ENCODE data around the gene OPN5. TPM values are rescaled to one million over a fixed set of nuclear protein-coding genes. Genes with fewer than 3 reads are reported as not detected.

OPN5 gene
- total RNA-seq, 1 experiment from 2014 or later, result not detected

- Histone ChIP-seq H3K9me3 (ENCODE audit: low read length) (no peaks in the 10 kb centered on the region), H3F3A (ENCODE audit: low read length, unreplicated experiment) (no peaks in the 10 kb centered on the region), H2AFZ (ENCODE audit: low read length) (no peak overlapping the region), H3K9me2 (replicated peaks; ENCODE audit: low read length) (no peaks in the 10 kb centered on the region), H3K9ac (ENCODE audit: low read length) (no peak overlapping the region), H3K27me3 (ENCODE audit: low read length) (no peaks in the 10 kb centered on the region), H3K36me3 (ENCODE audit: low read depth, low read length) (no peaks in the 10 kb centered on the region), H4K20me1 (ENCODE audit: low read length) (no peaks in the 10 kb centered on the region), H3K4me2 (ENCODE audit: low read length) (no peak overlapping the region), H3K79me2 (ENCODE audit: low read length) (no peaks in the 10 kb centered on the region), H3K4me3 (ENCODE audit: low read length) (no peak overlapping the region), H3K27ac (ENCODE audit: low read length) (no peak overlapping the region), H3K4me1 (ENCODE audit: insufficient read depth, low read length) (no peaks in the 10 kb centered on the region)
- no TSS peak for BruUV-seq (replicated peaks)
- POLR2A ChIA-PET (ENCODE audit: unreplicated experiment), result no interaction called here
- ATAC-seq (no peak), DNase-seq (no peak)
- CTCF ChIA-PET, result no interaction called here
- intact Hi-C loops (cut with micrococcal nuclease), result no loop called here
- TF ChIP-seq EZH2phosphoT487 (IDR thresholded peaks at IDR 0.05; ENCODE audit: borderline replicate concordance, low read length), result no peak
- no peak for TF ChIP-seq CTCF (conservative IDR thresholded peaks at IDR 0.05; ENCODE audit: low read depth, low read length)
- TF ChIP-seq EZH2 (IDR thresholded peaks at IDR 0.05; ENCODE audit: low read length, unreplicated experiment), result no peak
Observed at GRCh38 chr6:47769982-47770381, 11.8 kb upstream of the OPN5 start.

GRCh38 chr6:47772359-47772758 lies 9.5 kb upstream of the OPN5 start:
- no peak overlapping the region for H3K4me3 ChIP-seq (ENCODE audit: low read length)

GRCh38 chr6:47773005-47773404 lies 8.8 kb upstream of the OPN5 start:
- CTCF ChIA-PET, result no interaction called here

More at GRCh38 chr6:47772359-47772758, 9.5 kb upstream of the OPN5 start:
- Histone ChIP-seq H4K20me1 (ENCODE audit: low read length) (no peaks in the 10 kb centered on the region), H3K36me3 (ENCODE audit: low read depth, low read length) (no peaks in the 10 kb centered on the region), H2AFZ (ENCODE audit: low read length) (no peak overlapping the region), H3K4me2 (ENCODE audit: low read length) (no peak overlapping the region), H3K79me2 (ENCODE audit: low read length) (no peaks in the 10 kb centered on the region), H3K9me3 (ENCODE audit: low read length) (no peaks in the 10 kb centered on the region), H3F3A (ENCODE audit: low read length, unreplicated experiment) (no peaks in the 10 kb centered on the region), H3K9me2 (replicated peaks; ENCODE audit: low read length) (no peaks in the 10 kb centered on the region), H3K27ac (ENCODE audit: low read length) (no peak overlapping the region), H3K9ac (ENCODE audit: low read length) (no peak overlapping the region), H3K4me1 (ENCODE audit: insufficient read depth, low read length) (no peaks in the 10 kb centered on the region), H3K27me3 (ENCODE audit: low read length) (no peaks in the 10 kb centered on the region)
- ChIA-PET CTCF (no interaction called here), POLR2A (ENCODE audit: unreplicated experiment) (no interaction called here)
- TF ChIP-seq EZH2 (IDR thresholded peaks at IDR 0.05; ENCODE audit: low read length, unreplicated experiment), result no peak
- no peak for TF ChIP-seq CTCF (conservative IDR thresholded peaks at IDR 0.05; ENCODE audit: low read depth, low read length)
- TF ChIP-seq EZH2phosphoT487 (IDR thresholded peaks at IDR 0.05; ENCODE audit: borderline replicate concordance, low read length), result no peak
- intact Hi-C loops (cut with micrococcal nuclease), result no loop called here
- no peak for DNase-seq
- ATAC-seq, result no peak
- BruUV-seq (replicated peaks), result no TSS peak

More at GRCh38 chr6:47773005-47773404, 8.8 kb upstream of the OPN5 start:
- no peak overlapping the region for H3K27ac ChIP-seq (ENCODE audit: low read length)
- H3K9me2 ChIP-seq (replicated peaks; ENCODE audit: low read length), result no peaks in the 10 kb centered on the region
- no peaks in the 10 kb centered on the region for H4K20me1 ChIP-seq (ENCODE audit: low read length)
- no TSS peak for BruUV-seq (replicated peaks)
- DNase-seq (no peak), ATAC-seq (no peak)
- no peaks in the 10 kb centered on the region for H3K79me2 ChIP-seq (ENCODE audit: low read length)
- H3K4me3 ChIP-seq (ENCODE audit: low read length), result no peak overlapping the region
- no peak overlapping the region for H3K9ac ChIP-seq (ENCODE audit: low read length)
- no peaks in the 10 kb centered on the region for H3K4me1 ChIP-seq (ENCODE audit: insufficient read depth, low read length)
- intact Hi-C loops (cut with micrococcal nuclease), result no loop called here
- TF ChIP-seq CTCF (conservative IDR thresholded peaks at IDR 0.05; ENCODE audit: low read depth, low read length) (no peak), EZH2phosphoT487 (IDR thresholded peaks at IDR 0.05; ENCODE audit: borderline replicate concordance, low read length) (no peak), EZH2 (IDR thresholded peaks at IDR 0.05; ENCODE audit: low read length, unreplicated experiment) (no peak)
- no peaks in the 10 kb centered on the region for H3K27me3 ChIP-seq (ENCODE audit: low read length)
- H3K9me3 ChIP-seq (ENCODE audit: low read length), result no peaks in the 10 kb centered on the region
- H2AFZ ChIP-seq (ENCODE audit: low read length), result no peak overlapping the region
- H3K4me2 ChIP-seq (ENCODE audit: low read length), result no peak overlapping the region
- POLR2A ChIA-PET (ENCODE audit: unreplicated experiment), result no interaction called here
- H3F3A ChIP-seq (ENCODE audit: low read length, unreplicated experiment), result no peaks in the 10 kb centered on the region
- H3K36me3 ChIP-seq (ENCODE audit: low read depth, low read length), result no peaks in the 10 kb centered on the region

Measured in PC-3 (cell line).